ENCODE results near the gene NEFH. TPM values are rescaled to one million over a fixed set of nuclear protein-coding genes. Genes with fewer than 3 reads are reported as not detected.

Gene NEFH
- total and polyA plus RNA-seq, 2 donors from 2014 or later: 0.60 to 1.7 TPM

DNA sequence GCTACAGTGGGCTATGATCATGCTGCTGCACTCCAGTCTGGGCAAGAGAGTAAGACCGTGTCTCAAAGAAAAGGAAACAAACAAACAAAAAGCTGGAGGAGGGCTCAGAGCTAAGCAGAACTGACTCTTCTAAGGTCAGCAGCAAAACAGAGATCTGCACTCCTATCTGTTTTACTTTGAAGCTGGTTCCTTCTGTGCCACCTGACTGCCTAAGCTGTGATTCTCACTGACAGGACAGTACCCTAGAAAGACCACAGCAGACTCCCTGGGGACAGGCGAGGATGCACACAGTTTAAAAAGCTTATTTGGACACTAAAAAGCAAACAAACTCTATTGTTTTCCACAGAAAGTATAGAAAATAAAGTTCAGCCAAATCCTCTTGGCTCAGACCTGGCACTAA is 30.5 kb downstream of the NEFH start:
- H3K27ac ChIP-seq (ENCODE audit: low read depth in 2 of 2, low read length in 2 of 2): no peak overlapping the region
- DNase-seq (no peak), FAIRE-seq (no peak)
- H3K9ac ChIP-seq (ENCODE audit: low read length in 3 of 3): no peak overlapping the region
- H3K4me3 ChIP-seq (ENCODE audit: low read length in 3 of 3): no peak overlapping the region
- no peak for TF ChIP-seq CTCF (IDR thresholded peaks at IDR 0.05; ENCODE audit: borderline replicate concordance, extremely low read depth, insufficient read depth)
- H3K27me3 ChIP-seq (ENCODE audit: control insufficient read depth, insufficient read depth, low read length): no peaks in the 10 kb centered on the region
- H3K9me3 ChIP-seq (ENCODE audit: control insufficient read depth in 2 of 3, insufficient read depth in 1 of 3, low read length in 3 of 3): no peaks in the 10 kb centered on the region
- intact Hi-C loops (cut with DNase I): no loop called here
- peaks cover 0 to 47% (median 28%) of the 10 kb centered on the region in 3 donors for H3K36me3 ChIP-seq (ENCODE audit: control insufficient read depth in 2 of 3, insufficient read depth in 3 of 3, low read length in 3 of 3)
- no peaks in the 10 kb centered on the region for H3K4me1 ChIP-seq (ENCODE audit: control insufficient read depth in 2 of 3, insufficient read depth in 2 of 3, low read depth in 1 of 3, low read length in 3 of 3)

DNA sequence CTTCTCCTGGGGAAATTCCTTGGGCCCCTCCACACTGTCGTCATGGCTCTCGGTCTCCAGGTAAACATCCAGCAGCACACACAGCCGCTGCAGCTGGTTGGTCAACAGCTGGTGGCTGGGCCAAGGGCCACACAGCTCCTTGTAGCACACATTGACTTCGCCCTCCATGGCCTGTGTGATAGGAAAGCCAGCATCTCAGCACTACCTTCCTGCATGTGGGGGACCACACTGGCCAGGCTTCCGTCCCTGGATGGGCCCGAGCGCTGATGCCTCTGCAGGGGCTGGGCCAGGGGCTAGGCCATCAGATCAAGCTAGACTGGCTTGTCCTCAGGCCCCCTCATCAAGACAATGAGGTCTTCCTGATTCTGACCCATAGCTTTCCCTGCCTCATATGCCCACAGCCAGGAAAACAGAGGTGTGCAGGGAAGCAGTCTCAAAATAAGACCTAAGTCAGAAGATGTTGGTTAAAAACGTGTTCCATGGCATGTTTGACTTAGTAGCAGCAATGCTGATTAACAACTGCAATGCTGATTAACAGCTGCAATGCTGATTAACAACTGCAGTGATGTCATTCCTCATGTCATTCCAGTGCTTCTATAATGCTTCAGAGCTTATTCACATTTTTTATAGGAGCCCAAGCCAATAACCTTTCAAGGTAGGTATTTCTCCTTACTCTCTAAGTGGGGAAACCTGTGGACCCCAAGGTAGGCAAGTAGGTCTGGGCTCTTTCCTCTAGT is 31.3 kb downstream of the NEFH start:
- no peak for DNase-seq
- no peak overlapping the region for H3K9ac ChIP-seq (ENCODE audit: low read length in 3 of 3)
- H3K4me3 ChIP-seq (ENCODE audit: low read length in 3 of 3): no peak overlapping the region
- H3K27me3 ChIP-seq (ENCODE audit: control insufficient read depth, insufficient read depth, low read length): no peaks in the 10 kb centered on the region
- H3K27ac ChIP-seq (ENCODE audit: low read depth in 2 of 2, low read length in 2 of 2): no peak overlapping the region
- H3K36me3 ChIP-seq (ENCODE audit: control insufficient read depth in 2 of 3, insufficient read depth in 3 of 3, low read length in 3 of 3): peaks cover 0 to 51% (median 31%) of the 10 kb centered on the region in 3 donors
- no peak for TF ChIP-seq CTCF (IDR thresholded peaks at IDR 0.05; ENCODE audit: borderline replicate concordance, extremely low read depth, insufficient read depth)
- intact Hi-C loops (cut with DNase I): no loop called here
- no peak for FAIRE-seq
- H3K4me1 ChIP-seq (ENCODE audit: control insufficient read depth in 2 of 3, insufficient read depth in 2 of 3, low read depth in 1 of 3, low read length in 3 of 3): no peaks in the 10 kb centered on the region
- H3K9me3 ChIP-seq (ENCODE audit: control insufficient read depth in 2 of 3, insufficient read depth in 1 of 3, low read length in 3 of 3): no peaks in the 10 kb centered on the region

DNA sequence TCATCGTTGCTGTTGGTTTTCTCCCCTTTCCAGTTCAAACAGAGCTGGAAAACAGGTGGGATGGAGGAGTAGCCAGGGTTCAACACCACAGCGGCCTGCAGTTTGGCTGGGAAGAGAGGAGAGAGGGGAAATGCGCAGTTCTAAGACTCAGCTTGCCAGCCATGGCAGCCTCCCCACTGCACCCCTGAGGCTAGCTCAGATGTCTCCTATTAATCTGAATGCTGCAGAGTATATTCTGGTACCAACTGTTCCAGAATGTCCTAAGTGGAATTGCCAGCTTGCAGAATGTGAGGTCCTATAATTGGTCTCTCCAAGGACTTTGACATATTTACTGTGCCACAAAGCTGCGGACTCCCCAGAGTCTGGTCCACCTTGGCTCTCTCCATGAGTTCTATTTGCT is 32.0 kb downstream of the NEFH start:
- no peaks in the 10 kb centered on the region for H3K9me3 ChIP-seq (ENCODE audit: control insufficient read depth in 2 of 3, insufficient read depth in 1 of 3, low read length in 3 of 3)
- intact Hi-C loops (cut with DNase I): no loop called here
- FAIRE-seq: no peak
- H3K36me3 ChIP-seq (ENCODE audit: control insufficient read depth in 2 of 3, insufficient read depth in 3 of 3, low read length in 3 of 3): peaks cover 0 to 53% (median 38%) of the 10 kb centered on the region in 3 donors
- no peak overlapping the region for H3K4me3 ChIP-seq (ENCODE audit: low read length in 3 of 3)
- H3K27me3 ChIP-seq (ENCODE audit: control insufficient read depth, insufficient read depth, low read length): no peaks in the 10 kb centered on the region
- no peak overlapping the region for H3K27ac ChIP-seq (ENCODE audit: low read depth in 2 of 2, low read length in 2 of 2)
- no peaks in the 10 kb centered on the region for H3K4me1 ChIP-seq (ENCODE audit: control insufficient read depth in 2 of 3, insufficient read depth in 2 of 3, low read depth in 1 of 3, low read length in 3 of 3)
- H3K9ac ChIP-seq (ENCODE audit: low read length in 3 of 3): no peak overlapping the region
- DNase-seq: no peak
- TF ChIP-seq CTCF (IDR thresholded peaks at IDR 0.05; ENCODE audit: borderline replicate concordance, extremely low read depth, insufficient read depth): no peak
